ENCODE data around the gene FHL5.

Gene FHL5

GRCh38 chr6:96521644-96522464 lies 41.1 kb upstream of the FHL5 start, which contains the start of gene UFL1:
UFL1 (plus strand) TSS chr6:96521806; CDS start chr6:96521874, 68 bp downstream.
- peak within 1 kb of the TSS; percentile 85 for H3K4me2 ChIP-seq (ENCODE audit: low read length)
- no peaks in the 10 kb centered on the region for H3K9me2 ChIP-seq (replicated peaks; ENCODE audit: control insufficient read depth, low read length)
- H3K9me3 ChIP-seq (ENCODE audit: control insufficient read depth, insufficient read depth, low read length): no peaks in the 10 kb centered on the region
- peak within 1 kb of the TSS; percentile 95 for H3K4me3 ChIP-seq (ENCODE audit: low read length)
- H3F3A ChIP-seq (ENCODE audit: control insufficient read depth, insufficient read depth): no peaks in the 10 kb centered on the region; the same call in 1 of the 2 replicates
- H3K4me1 ChIP-seq (ENCODE audit: control insufficient read depth, low read length): peaks cover 26% of the 10 kb centered on the region
- TF ChIP-seq EZH2phosphoT487 (IDR thresholded peaks at IDR 0.05; ENCODE audit: borderline replicate concordance, low read length): no peak
- TF ChIP-seq CTCF (IDR thresholded peaks at IDR 0.05; ENCODE audit: low read depth, low read length, poor library complexity, severe bottlenecking): no peak
- H4K20me1 ChIP-seq (ENCODE audit: control insufficient read depth, insufficient read depth, low read depth, low read length): no peaks in the 10 kb centered on the region
- peak within 1 kb of the TSS; percentile 83 for H3K27ac ChIP-seq (ENCODE audit: low read depth, low read length)
- H3K27me3 ChIP-seq (ENCODE audit: control insufficient read depth, low read length): no peaks in the 10 kb centered on the region
- H3K36me3 ChIP-seq (ENCODE audit: control insufficient read depth, low read length): peaks cover 49% of the 10 kb centered on the region
- peaks cover 42% of the 10 kb centered on the region for H3K79me2 ChIP-seq (ENCODE audit: control insufficient read depth, low read length)

- no peaks in the 10 kb centered on the region for H4K20me1 ChIP-seq (ENCODE audit: control insufficient read depth, insufficient read depth, low read depth, low read length)
- TF ChIP-seq CTCF (IDR thresholded peaks at IDR 0.05; ENCODE audit: low read depth, low read length, poor library complexity, severe bottlenecking) (no peak), EZH2phosphoT487 (IDR thresholded peaks at IDR 0.05; ENCODE audit: borderline replicate concordance, low read length) (no peak)
Measured at GRCh38 chr6:96522465-96523009, 40.4 kb upstream of the FHL5 start.

GRCh38 chr6:96528193-96528592 lies 34.7 kb upstream of the FHL5 start:
- H4K20me1 ChIP-seq (ENCODE audit: control insufficient read depth, insufficient read depth, low read depth, low read length): no peaks in the 10 kb centered on the region
- H3K27me3 ChIP-seq (ENCODE audit: control insufficient read depth, low read length): no peaks in the 10 kb centered on the region
- no peak for TF ChIP-seq CTCF (IDR thresholded peaks at IDR 0.05; ENCODE audit: low read depth, low read length, poor library complexity, severe bottlenecking)
- TF ChIP-seq EZH2phosphoT487 (IDR thresholded peaks at IDR 0.05; ENCODE audit: borderline replicate concordance, low read length): no peak
- H3K9me2 ChIP-seq (replicated peaks; ENCODE audit: control insufficient read depth, low read length): no peaks in the 10 kb centered on the region
- H3K4me3 ChIP-seq (ENCODE audit: low read length): no peak overlapping the region
- H3K4me2 ChIP-seq (ENCODE audit: low read length): no peak overlapping the region
- no peaks in the 10 kb centered on the region for H3K9me3 ChIP-seq (ENCODE audit: control insufficient read depth, insufficient read depth, low read length)
- H3K79me2 ChIP-seq (ENCODE audit: control insufficient read depth, low read length): peaks cover 10% of the 10 kb centered on the region
- peaks cover 95% of the 10 kb centered on the region for H3K36me3 ChIP-seq (ENCODE audit: control insufficient read depth, low read length)
- H3F3A ChIP-seq (ENCODE audit: control insufficient read depth, insufficient read depth): no peaks in the 10 kb centered on the region
- H3K27ac ChIP-seq (ENCODE audit: low read depth, low read length): no peak overlapping the region
- H3K4me1 ChIP-seq (ENCODE audit: control insufficient read depth, low read length): peaks cover 20% of the 10 kb centered on the region

More at GRCh38 chr6:96522465-96523009, 40.4 kb upstream of the FHL5 start:
- Histone ChIP-seq H3K9me3 (ENCODE audit: control insufficient read depth, insufficient read depth, low read length) (no peaks in the 10 kb centered on the region), H3K9me2 (replicated peaks; ENCODE audit: control insufficient read depth, low read length) (no peaks in the 10 kb centered on the region), H3K4me2 (ENCODE audit: low read length) (peak overlapping the region; percentile 85), H3K36me3 (ENCODE audit: control insufficient read depth, low read length) (peaks cover 54% of the 10 kb centered on the region), H3K27me3 (ENCODE audit: control insufficient read depth, low read length) (no peaks in the 10 kb centered on the region), H3K4me3 (ENCODE audit: low read length) (peak overlapping the region; percentile 95), H3F3A (ENCODE audit: control insufficient read depth, insufficient read depth) (no peaks in the 10 kb centered on the region; the same call in 1 of the 2 replicates), H3K27ac (ENCODE audit: low read depth, low read length) (peak overlapping the region; percentile 83), H3K79me2 (ENCODE audit: control insufficient read depth, low read length) (peaks cover 42% of the 10 kb centered on the region), H3K4me1 (ENCODE audit: control insufficient read depth, low read length) (peaks cover 26% of the 10 kb centered on the region)

All from DOHH2 (cell line).